Body of pancreas (tissue), 4 donors: ENCODE measurements around the gene EMC6. TPM values are rescaled to one million over a fixed set of nuclear protein-coding genes. Genes with fewer than 3 reads are reported as not detected.
A peak's percentile ranks its signal among the peaks of the same experiment; 100 is the strongest.

ENCODE experiments used
- ATAC-seq: fragments of 150-250 bp; one replicate; pipeline ENCODE4 v1.9.1; 2016
- DNase-seq, 4 donors: peaks; one replicate each; pipeline ENCODE4 v3.0.0-alpha.2; 2019
- H3K27ac ChIP-seq, 4 donors: fragments of 200-600 bp; sonication (generic); 1 replicate in 3 of 4; 2 replicates in 1 of 4; pipeline versions ENCODE4 v1.5.1 to v1.6.1; 2016 to 2019; ENCODE audit warnings: mild to moderate bottlenecking in 1 of 4, mixed read lengths in 1 of 4, moderate library complexity in 1 of 4
- H3K27me3 ChIP-seq, 2 donors: fragments of 200-600 bp; sonication (generic); one replicate each; pipeline ENCODE4 v1.6.0; 2016; ENCODE audit warnings: mild to moderate bottlenecking in 1 of 2
- H3K36me3 ChIP-seq, 2 donors: fragments of 200-600 bp; sonication (generic); replicated peaks in 1 of 2; 2 replicates each; pipeline ENCODE4 v1.5.1; 2016; ENCODE audit warnings: low read depth in 2 of 2; ENCODE audit not compliant: insufficient read depth in 1 of 2
- H3K4me1 ChIP-seq: fragments of 200-600 bp; sonication (generic); one replicate; pipeline ENCODE4 v1.6.0; 2016
- H3K4me3 ChIP-seq, 2 donors: fragments of 200-600 bp; sonication (generic); 1 replicate in 1 of 2; 2 replicates in 1 of 2; pipeline ENCODE4 v1.5.1; 2016 to 2019
- H3K9me3 ChIP-seq, 3 donors: fragments of 200-600 bp; sonication (generic); 1 replicate in 2 of 3; 2 replicates in 1 of 3; pipeline ENCODE4 v1.5.1; 2016
- CTCF ChIP-seq, 7 experiments: fragments of 450-650 bp in 4 of 7; fragments of 200-600 bp in 3 of 7; sonication (generic) in 3 of 7; IDR thresholded peaks; one replicate each; pipeline ENCODE4 v1.5.1; 2016 to 2019; ENCODE audit warnings: antibody characterized with exemption in 7 of 7
- POLR2A ChIP-seq, 3 donors: fragments of 450-650 bp; IDR thresholded peaks; one replicate each; pipeline ENCODE4 v1.6.1; 2016; ENCODE audit warnings: antibody characterized with exemption in 3 of 3, mild to moderate bottlenecking in 2 of 3
- WGBS, 2 donors: methylation state at CpG; one replicate each; pipeline ENCODE4 v1.1.5; 2017; 5-methylcytosine and 5-hydroxymethylcytosine counted together
- intact Hi-C: fragments of 100-400 bp; cut with DNase I; formaldehyde crosslinking; loops from one replicate; pipeline ENCODE4 v1.15.1; 2023
- total RNA-seq, 2 donors: library from RNA; depleted of rRNA; stranded (reverse); fragments of >200 nt; gene quantifications; one replicate each; pipeline ENCODE4 v1.1.0, GENCODE V29; 2016

The EMC6 gene
- total RNA-seq, 2 donors from 2014 or later, result 5.9 to 8.3 TPM

DNA sequence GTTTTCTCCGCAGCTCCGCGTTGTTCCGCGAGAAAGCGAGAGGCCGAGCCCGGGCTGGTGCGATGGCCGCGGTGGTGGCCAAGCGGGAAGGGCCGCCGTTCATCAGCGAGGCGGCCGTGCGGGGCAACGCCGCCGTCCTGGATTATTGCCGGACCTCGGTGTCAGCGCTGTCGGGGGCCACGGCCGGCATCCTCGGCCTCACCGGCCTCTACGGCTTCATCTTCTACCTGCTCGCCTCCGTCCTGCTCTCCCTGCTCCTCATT is 404 bp downstream of the EMC6 start:
- Histone ChIP-seq H3K9me3 (no peaks in the 10 kb centered on the region), H3K4me1 (peaks cover 42% of the 10 kb centered on the region), H3K36me3 (no peaks in the 10 kb centered on the region), H3K27ac (peak overlapping the region; percentile 96 to 100 (median 100)), H3K4me3 (peak overlapping the region; percentile 71 to 100), H3K27me3 (no peaks in the 10 kb centered on the region)
- no peak for ATAC-seq
- intact Hi-C loops, result no loop called here
- TF ChIP-seq CTCF (IDR thresholded peaks at IDR 0.05), result no peak
- TF ChIP-seq POLR2A (IDR thresholded peaks at IDR 0.05), result no peak
- WGBS, 2 donors, result 0% methylated on average over 2 to 32 of the region's 32 CpGs
- no peak for DNase-seq

DNA sequence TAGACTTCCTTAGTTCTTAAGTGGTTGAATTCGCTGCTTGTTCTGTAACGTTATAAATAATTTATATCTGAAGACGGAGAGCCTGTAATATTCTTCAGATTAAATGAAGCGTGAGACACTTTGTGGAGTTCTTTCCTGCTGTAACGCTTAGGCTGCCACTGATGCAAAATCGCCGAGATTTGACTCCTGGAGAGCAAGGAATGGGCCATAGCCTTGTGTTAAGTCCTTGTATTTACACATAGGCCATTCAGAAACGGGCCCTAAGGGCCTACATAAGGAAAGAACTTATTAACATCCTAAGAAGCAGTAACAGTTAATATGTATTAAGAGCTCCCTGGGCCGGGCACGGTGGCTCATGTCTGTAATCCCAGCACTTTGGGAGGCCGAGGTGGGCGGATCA is 936 bp downstream of the EMC6 start:
- intact Hi-C loops, result no loop called here

GRCh38 chr17:3672571-3672970 is 4.0 kb downstream of the EMC6 start:
- H3K9me3 ChIP-seq, result no peaks in the 10 kb centered on the region
- H3K27me3 ChIP-seq, result no peaks in the 10 kb centered on the region
- TF ChIP-seq POLR2A (IDR thresholded peaks at IDR 0.05) (no peak), CTCF (IDR thresholded peaks at IDR 0.05) (no peak)
- intact Hi-C loops, result no loop called here
- no peak overlapping the region for H3K4me3 ChIP-seq
- no peak overlapping the region for H3K27ac ChIP-seq
- WGBS, 2 donors, result 94 to 95% methylated on average over 4 of the region's 4 CpGs
- ATAC-seq (no peak), DNase-seq (no peak)
- no peaks in the 10 kb centered on the region for H3K36me3 ChIP-seq
- H3K4me1 ChIP-seq, result peaks cover 15% of the 10 kb centered on the region

More for the DNA sequence above, 936 bp downstream of the EMC6 start:
- H3K27ac ChIP-seq, result peak overlapping the region in 1 of 4 donors; percentile 96
- H3K27me3 ChIP-seq, result no peaks in the 10 kb centered on the region
- ATAC-seq (no peak), DNase-seq (no peak)
- no peaks in the 10 kb centered on the region for H3K36me3 ChIP-seq
- H3K4me3 ChIP-seq, result peak overlapping the region; percentile 71 to 100
- peaks cover 42% of the 10 kb centered on the region for H3K4me1 ChIP-seq
- TF ChIP-seq CTCF (IDR thresholded peaks at IDR 0.05), result no peak
- 37 to 40% methylated on average over 12 of the region's 12 CpGs for WGBS, 2 donors
- no peaks in the 10 kb centered on the region for H3K9me3 ChIP-seq

DNA sequence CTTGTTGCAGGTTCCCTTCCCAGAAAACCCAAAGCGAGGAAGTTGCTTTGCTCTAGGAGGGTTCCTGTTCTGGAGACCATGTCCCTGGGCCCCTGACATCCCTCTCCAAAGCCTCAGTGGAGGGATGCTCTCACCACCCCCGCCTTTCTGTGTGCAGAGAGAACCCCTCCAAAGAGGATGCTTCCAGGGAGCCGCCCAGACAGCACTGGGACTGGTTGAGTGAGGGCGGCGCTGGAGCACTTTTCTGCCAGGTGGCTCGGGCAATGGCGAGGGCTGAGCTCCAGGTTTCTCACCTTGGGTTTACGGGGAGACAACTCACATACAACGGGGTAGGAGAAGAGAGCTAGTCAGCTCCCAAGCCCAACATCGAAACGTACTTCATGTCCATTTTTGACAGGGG is 7.3 kb downstream of the EMC6 start:
- no peak overlapping the region for H3K27ac ChIP-seq
- H3K9me3 ChIP-seq, result no peaks in the 10 kb centered on the region
- DNase-seq (no peak), ATAC-seq (no peak)
- H3K4me3 ChIP-seq, result no peak overlapping the region
- TF ChIP-seq CTCF (IDR thresholded peaks at IDR 0.05) (no peak), POLR2A (IDR thresholded peaks at IDR 0.05) (no peak)
- no peaks in the 10 kb centered on the region for H3K27me3 ChIP-seq
- WGBS, 2 donors, result 53 to 58% methylated on average over 11 of the region's 11 CpGs
- H3K4me1 ChIP-seq, result no peaks in the 10 kb centered on the region
- H3K36me3 ChIP-seq, result no peaks in the 10 kb centered on the region
- intact Hi-C loops, result no loop called here

- H3K36me3 ChIP-seq, result no peaks in the 10 kb centered on the region
- no peak overlapping the region for H3K4me3 ChIP-seq
- TF ChIP-seq CTCF (IDR thresholded peaks at IDR 0.05), result no peak
- TF ChIP-seq POLR2A (IDR thresholded peaks at IDR 0.05), result no peak
- intact Hi-C loops, result no loop called here
- DNase-seq (no peak), ATAC-seq (no peak)
- H3K9me3 ChIP-seq, result no peaks in the 10 kb centered on the region
- H3K4me1 ChIP-seq, result no peaks in the 10 kb centered on the region
- 58% methylated on average over 8 to 10 of the region's 16 CpGs for WGBS, 2 donors
- H3K27ac ChIP-seq, result no peak overlapping the region
- no peaks in the 10 kb centered on the region for H3K27me3 ChIP-seq
Measured at GRCh38 chr17:3678095-3678820, 9.6 kb downstream of the EMC6 start.
